Hematopoietic multipotent progenitor cell treated with erythropoietin and hydrocortisone succinate and interleukin-3 and kit ligand, for 4 days (in vitro differentiated cells): ENCODE measurements around the gene ATAT1.

ENCODE experiments used
- DNase-seq: peaks from one replicate; pipeline ENCODE4 v3.0.0-alpha.2; 2015

Gene ATAT1

DNA sequence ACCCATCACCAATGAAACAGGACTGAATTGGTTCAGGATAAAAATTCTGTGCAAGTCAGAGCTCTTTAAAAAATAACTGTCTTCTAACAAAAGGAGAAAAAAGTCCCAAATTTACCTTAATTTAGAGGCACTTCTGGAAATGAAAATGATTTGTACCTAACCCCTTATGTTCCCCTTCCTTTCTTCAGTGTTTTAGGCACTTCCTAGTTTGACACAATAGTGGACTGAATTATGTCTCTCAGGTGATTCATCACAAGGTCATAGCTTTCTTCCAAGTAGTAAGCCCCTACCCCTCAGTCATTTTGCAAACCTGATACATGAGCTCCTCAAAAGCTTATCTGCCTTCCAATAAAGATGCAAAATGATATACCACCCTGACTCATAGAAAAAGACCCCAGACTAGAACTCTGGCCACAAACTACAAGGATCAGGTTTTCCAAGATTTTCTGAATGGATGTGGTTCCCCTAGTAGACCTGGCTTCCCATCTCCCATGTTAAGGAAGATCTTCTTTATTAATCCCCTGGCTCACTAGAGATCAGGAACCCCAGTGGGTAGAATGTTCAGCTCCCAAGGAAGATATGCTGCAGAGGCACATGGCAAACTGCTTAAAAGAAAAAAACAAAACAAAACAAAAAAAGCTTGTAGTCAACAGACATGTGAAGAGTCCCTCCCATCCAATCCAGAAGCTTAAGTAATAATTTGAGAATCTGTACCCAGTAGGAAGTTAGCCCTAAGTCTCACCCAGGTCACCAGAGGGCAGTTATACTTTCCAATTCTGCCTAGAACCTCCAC is 13.2 kb upstream of the ATAT1 start:
- DNase-seq = no peak

DNA sequence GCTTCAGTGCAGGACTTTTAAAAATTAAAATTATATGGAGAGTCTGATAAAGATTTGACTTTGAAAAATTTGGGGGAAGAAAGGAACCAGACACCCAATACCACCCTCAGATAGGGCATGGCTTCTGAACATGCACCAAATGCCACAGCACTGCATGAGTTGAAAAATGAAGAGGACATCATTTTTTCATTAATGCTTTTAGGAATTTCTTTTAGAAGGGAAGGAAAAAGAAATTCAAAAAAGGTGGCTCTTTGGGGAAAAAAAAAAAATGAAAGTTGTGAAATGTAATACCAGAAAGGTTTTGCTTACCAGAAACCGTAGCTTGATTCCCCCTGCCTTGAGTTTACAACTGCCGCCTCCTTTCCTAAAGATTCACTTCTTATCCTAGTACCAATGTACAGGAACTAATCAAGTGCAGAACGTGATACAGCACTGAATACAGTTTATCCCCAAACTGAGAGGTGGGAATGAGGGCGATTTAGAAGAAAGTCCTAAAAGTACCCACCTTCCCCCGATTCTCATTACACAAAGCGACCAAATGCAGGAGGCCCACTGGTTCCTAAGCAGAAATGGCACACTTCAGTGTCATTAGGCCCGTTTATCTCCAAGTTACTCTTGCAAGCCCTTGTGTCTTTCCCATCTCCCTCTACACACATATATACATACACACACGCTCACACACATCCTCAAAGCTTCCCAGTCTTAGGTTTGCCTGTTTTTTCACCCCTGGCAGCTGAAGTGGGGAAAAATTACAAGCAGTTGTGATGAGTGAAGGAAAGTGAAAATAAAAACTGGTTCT is 12.4 kb upstream of the ATAT1 start:
- no peak for DNase-seq

DNA sequence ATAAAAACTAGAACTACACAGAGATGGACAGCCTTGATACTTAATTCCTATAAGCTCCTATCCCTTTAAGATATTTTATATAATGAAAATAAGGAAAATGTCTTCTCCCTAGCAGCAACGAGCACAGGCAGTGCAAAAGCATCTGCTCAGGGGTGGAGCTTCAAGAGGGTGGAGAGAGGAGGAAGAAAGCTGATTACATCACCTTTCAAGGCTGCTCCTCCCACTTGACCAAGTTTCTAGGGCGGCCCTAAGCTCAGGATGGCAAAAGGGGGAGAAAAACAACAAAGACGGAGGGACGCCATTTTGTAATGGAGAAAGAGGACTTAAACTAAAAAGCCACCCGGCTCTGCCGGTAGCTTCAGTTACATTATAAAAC is 11.8 kb upstream of the ATAT1 start:
- peak; percentile 99 for DNase-seq

DNA sequence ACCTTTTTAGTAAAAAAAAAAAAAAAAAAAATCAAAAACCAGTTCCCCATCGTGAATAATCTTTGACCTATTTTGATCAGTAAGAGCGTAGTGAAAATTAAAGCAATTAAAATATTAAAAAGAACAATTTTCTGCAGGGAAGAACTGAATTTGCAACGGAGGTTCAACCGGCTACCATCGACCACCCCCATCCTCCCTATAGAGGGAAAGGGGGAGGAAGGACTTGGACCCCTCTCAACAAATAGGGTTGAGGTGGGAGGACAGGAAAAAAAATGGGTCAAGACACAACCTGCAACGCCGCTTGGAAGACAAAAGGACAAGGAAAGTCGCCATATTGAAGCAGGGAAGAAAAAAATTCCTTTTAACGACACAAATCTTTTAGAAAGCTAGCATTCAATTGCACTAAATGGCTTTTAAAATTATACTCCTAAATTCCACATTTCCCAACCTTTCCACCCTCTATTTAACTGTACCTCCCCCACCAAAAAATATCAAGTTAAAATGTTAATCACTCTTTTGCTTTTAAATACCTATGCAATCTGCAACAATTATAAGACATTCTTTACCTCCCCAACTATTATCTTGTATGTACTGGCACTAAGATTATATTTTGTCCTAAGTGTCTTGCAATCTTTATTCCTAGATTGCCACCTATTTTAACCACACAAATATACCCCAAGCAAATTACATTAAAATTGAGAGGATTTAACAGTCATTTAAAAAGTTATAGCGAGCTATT is 11.3 kb upstream of the ATAT1 start:
- peak; percentile 95 for DNase-seq

DNA sequence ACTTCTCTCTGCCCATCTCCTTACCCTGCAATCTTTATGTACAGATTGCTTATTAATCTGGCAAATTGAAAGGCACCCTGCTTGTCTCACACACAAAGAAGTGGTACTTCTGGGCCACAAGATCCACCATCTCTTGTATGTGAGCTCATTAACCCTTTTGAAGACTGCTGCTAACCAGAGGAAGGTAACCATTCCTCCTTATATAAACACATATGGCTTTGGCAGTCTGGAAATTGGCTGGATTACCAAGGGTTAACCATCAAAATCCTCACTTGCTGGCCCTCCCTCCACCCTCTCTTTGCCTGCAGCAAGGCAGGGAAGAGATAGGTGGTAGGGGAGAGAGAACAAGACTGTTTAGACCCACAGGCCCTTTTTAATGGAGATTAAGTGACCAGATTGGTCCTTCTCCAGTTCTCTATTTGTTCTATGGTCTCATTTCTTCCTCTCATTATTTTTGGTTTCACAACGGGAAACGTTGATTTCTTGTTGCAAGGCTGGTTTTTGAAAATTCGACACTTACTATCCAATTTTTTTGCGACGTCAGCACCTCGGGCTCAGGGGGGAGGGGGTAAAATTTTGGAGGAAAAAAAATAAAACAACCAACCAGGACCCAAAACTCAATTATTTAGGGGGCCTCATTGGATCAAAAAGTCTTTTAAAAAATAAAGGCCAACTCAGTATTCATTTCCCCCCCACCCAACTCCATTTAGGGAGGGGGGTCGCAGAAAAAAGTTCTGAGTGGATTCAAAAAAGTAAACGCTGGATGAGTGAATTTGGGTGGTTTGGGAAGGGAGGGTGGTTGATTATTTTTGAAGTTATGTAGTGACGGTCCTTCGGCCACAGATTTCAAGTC is 10.5 kb upstream of the ATAT1 start:
- peak; percentile 63 for DNase-seq

DNA sequence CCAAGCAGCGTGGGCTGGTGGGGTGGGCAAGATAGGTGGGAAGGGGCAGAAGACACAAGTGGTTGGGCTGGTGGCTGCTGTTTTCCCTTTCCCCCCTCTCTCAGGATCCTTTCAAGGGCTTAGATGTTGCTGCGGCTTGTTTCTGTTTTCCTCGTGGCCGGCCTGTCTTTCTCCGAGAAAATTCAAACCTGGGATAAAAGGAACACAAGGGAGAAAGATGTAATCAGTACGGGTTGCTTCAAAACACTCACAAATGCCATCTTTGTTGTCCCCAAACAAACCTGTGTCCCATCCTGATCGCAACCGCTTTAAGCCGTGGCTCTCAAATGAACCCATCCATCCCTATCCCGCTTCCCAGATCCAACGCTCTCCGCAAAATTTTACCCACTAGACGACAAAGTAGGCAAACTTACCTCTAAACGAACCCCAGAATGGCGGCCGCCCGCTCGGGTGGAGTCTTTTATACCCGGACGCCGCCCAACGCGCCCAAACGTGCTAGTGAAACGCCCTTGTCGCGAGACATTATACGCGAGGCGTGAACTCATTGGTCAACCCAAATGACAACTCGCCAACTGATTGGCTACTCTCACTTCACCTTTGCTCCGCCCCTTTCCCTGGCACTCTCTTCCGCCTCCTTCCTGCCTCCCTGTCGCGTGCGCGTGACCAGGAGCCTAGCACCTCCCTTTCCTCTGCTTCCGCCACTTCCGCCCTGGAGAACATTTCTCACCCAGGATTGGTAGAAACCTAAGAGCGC is 9.7 kb upstream of the ATAT1 start, which contains the start of gene PPP1R10:
TSS of gene PPP1R10 (minus strand) at position 433 of the 754 bp plus-strand sequence. CDS start 7,299 bp downstream, outside the sequence.
- peak; percentile 100 for DNase-seq

DNA sequence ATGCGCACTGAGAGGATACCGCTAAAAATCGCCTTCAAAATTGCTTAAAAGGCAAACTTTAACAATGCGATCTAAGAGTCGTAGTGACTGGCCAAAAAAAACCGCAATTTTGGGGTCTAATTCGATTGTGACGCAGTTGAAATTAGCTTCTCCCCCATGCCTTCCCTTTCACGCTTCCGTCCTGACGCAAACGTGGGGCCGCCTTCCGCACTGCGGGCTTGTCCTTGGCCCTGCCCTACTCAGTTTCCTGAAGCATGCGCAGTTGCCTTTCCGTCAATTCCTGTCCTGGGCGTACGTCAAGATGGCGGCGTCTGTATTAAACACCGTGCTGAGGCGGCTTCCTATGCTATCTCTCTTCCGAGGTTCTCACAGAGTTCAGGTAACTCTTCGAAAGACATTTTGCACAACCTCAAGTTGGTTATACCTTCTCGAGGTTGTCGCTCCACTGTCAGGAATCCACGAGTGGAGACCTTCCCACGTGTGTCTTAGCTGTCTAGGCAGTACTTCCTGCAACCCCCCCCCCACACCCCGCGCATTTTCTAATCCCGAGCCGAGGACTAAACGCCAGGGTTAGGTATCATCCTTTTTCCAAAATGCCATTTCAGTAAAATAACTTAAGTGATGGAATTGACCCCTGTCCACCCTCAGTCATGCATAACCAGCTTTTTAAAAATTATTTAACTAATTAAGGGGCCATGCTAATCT is 9.0 kb upstream of the ATAT1 start, which contains the start of gene MRPS18B:
TSS of gene MRPS18B (plus strand) at position 276 of the 705 bp plus-strand sequence. CDS start at position 302, 26 bp downstream.
- DNase-seq = peak; percentile 99

DNA sequence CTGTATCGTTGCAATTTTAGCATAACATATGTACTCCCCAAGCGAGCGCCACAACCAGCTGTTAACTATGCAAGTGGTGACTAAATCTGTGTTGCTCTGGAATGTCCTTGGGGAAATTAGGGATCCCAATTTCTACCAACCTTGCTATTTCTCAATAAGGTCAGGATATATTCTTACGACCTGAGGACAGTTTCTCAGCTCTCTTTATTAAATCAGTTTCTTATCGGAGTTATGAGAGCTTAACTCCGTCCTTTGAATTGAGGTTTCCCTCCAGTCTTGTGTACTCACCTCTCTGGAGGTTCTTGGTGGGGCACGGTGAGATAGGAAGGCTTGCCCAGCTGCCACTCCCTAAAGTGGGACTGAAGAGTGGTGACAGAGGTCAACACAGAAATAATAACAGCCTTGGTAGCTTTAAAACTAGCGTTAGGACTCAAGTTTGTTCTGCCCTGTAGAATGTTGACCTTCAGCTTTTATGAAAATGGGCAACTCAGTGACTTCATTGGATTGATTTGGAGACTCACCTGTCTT is 8.3 kb upstream of the ATAT1 start:
- no peak for DNase-seq

DNA sequence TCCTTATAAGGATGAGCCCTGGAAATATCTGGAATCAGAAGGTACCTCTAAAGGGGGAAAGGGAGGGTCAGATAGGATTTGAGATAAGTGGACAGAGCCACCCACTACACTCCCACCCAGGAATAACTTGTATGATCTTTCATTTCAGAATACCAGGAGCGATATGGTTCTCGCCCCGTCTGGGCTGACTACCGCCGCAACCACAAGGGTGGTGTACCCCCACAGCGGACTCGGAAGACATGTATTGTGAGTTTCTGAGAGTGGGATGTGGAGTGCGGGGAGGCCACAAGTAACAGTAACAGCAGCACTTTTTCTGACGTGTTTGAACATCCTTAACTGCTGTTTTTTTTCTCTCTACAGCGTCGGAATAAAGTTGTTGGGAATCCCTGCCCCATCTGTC is 7.1 kb upstream of the ATAT1 start:
- DNase-seq = no peak

DNA sequence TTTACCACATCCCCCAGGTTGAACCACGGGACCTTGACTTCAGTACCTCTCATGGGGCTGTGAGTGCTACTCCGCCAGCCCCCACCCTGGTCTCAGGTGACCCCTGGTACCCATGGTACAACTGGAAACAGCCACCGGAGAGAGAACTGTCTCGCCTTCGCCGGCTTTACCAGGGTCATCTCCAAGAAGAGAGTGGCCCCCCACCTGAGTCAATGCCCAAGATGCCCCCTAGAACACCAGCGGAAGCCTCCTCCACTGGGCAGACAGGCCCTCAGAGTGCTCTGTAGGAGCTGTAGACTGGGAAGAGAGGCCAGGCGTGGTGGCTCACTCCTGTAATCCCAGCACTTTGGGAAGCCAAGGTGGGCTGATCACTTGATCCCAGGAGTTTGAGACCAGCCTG is 1.2 kb upstream of the ATAT1 start:
- no peak for DNase-seq

DNA sequence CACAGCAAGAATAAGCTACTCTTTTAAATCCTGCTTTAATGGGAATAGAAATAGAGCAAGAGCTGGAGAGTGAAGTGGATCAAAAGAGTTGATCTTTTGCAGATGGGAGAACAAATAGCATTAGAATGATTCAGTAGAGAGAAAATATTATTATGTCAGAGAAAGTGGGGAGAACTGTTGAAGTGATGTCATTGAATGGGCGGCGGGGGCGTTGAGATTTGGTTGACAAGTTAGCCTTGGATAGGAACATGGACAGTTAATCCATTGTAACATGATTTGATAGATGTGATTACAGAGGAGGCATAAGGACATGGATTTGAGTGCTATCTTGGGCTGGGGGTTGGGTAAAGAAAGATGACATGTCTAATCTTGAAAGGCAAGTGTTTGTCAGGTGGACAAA is 9.2 kb downstream of the ATAT1 start:
- DNase-seq = no peak

DNA sequence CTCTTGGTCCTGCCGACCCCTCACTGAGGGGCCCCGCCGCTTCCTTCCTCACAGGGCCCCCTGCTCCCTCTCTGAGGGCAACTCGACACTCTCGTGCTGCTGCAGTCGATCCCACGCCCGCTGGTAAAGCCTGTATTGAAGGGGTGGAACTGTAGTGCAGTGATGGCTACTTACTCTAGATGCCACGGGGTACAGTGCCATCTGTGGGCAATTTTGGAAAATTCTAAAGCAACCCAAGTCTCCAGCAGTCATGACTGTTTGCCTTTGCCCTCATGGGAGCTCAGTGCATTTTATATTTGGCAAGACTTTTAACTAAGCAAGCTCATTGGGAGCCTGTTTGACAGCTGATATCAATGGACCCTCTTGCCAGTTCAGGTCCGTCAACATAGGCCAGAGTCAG is 13.8 kb downstream of the ATAT1 start:
- peak; percentile 68 for DNase-seq

DNA sequence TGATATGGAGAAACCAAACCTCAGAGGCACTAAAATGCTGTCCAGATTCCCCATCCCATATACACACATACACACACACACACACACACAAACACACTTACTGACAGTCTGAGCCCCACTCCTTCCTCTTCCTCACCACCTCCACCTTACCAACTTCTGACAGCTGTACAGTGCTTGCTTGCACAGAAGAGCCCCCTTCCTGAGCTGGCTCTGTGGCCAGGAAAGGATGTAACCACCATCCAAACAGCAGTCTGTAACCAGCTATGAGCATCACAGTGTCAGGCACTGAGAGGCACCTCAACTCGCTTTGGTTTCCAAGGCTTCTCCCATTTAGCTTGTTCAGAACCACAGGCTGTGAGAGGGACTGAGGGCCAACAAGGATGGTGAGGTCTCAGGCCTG is 14.4 kb downstream of the ATAT1 start:
- DNase-seq = peak; percentile 28

DNA sequence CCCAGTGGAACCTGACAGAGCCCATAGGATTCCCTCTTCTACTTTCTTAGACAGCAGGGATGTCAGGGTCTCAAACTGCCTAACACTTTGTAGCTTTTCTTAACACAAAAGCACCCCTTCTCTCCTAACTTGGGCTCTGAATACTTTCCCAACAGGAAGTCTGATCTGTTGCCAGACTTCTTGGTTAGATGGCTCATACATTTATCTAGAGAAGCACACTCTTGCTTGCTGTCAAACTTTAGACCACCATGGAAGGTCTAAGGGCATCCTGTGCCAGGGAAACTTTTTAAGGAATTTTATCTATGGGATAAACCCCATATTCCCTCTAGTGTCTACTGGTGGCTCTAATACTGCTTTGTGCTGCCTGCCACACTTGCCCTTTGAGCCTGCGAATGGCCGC is 17.0 kb downstream of the ATAT1 start:
- no peak for DNase-seq

DNA sequence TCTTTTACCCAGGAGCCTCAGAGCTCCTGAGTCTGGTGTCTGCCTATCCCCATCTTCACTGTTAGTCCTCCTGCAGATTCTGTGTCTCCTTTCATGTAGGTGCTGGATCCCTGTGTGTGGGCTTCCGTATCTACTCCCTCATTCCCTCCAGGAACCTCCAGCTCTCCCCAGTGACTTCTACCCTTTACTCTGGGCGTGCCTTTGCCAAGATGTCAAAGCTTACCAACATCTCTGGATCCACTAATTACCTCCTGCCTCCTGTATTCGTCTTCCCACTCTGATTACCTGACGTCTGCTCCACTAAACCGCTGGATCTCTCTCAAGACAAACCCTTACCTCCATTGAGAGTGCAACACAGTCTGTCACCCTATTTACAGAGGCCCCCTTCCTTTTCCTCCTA is 18.1 kb downstream of the ATAT1 start:
- DNase-seq = no peak

DNA sequence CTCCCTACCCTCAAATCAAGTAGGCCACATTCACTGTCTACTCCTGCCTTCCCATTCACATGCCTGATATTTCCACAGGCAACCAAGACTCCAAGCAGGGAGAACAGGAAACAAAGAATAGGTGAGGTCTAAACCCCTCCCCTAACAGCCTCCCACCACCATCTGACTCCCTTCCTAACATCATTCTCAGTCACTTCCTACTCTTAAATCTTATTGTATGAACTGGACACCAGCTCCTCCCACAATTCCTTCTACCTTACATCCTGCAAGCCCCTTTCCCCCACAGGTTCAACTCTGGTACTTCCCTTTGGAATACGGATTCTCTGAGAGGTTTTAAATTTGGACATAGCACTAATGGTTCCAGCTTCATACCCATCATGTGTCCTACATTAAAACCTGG is 19.3 kb downstream of the ATAT1 start:
- DNase-seq = no peak

DNA sequence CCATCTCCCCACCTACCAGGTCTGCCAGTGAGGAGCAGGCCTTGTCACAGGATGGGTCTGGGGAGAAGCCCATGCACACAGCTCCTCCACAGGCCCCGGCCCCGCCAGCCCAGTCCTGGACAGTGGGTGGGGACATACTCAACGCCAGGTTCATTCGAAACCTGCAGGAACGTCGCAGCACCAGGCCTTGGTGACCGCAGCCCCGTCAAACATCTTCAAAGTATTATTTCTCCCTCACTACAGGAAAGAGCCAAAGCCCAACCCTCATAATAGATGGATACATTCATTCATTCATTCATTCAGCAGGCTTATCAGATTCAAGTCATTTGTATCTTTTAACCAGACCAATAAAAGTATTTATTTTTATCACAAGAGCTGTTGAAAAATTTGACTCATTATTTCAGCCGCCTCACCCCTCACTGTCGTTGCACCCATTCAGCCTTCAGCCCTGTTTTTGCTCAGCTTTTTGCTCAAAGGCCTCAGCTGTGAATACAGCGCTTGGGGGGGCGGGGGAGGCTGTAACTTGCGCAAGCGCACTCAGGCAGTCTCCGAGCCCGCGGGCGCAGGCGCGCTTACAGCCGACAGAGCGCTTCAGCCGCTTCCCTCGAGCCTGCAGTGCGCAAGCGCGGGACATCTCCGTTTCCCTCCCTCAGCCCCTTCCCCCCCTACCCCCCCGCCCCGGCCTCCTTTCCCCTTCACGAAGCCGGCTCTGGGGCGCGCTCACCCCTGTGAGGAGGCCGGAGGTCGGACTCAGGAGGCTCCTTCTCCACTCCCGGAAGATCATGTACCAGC is 20.0 kb downstream of the ATAT1 start, which contains the start of gene C6orf136:
TSS of gene C6orf136 (plus strand) at position 684 of the 792 bp plus-strand sequence. CDS start at position 783, 99 bp downstream.
- peak; percentile 98 for DNase-seq

DNA sequence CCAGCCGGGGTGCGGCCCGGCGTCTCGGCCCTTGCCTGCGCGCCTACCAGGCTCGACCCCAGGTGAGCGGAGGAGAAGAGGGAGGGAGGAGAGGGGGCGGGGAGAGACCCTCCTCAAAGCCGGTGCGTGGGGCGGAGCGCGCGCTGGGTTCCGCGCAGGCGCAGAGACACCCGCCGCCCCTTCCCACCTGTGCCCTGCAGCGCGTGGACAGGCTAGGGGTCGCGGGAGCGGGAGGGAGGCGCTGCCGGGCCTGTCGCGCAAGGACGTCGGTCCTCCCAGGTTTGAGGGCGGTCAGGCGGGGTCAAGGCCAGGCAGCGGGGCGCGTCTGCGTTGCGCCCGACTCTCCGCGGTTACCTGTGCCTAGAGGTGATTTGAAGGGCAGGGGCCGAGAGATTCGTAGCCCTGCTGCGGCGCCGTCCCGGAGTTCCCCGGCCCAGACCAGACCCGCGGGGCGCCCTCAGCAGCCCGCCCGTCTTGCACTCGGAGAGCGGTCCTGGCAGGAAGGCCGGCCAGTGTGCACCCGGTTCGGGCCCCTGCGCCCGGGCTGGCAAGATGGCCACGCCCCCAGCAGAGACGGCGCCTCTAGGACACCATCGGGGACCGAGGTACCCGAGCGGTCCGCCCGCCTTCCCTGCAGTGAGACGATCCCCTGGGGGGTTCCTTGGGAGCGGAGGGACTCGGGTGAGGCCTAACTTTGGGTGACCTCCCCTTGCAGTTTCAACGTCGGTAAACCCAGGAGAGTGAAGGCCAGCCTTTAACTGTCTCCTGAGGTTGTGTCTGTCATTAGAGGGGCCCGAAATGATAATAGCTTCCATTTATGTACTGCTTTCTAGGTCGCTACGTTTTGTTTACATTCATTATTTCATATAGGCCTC is 20.8 kb downstream of the ATAT1 start:
- DNase-seq = peak; percentile 94

DNA sequence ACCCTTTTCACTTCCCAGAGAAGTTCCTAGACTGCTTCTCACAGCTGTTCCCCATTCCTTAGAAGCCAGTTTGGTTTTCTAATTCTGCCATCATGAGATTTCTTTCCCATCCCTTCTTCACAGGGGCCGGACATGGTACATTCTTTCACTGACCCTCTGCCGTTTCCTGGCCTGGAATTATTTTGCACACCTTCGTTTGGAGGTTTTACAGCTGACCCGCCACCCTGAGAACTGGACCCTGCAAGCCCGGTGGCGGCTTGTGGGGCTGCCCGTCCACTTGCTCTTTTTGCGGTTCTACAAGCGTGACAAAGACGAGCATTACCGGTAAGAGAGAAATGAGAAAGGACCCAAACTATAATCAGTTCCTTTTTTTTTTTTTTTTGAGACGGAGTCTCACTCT is 24.5 kb downstream of the ATAT1 start:
- DNase-seq = no peak
